K562 (cell line): ENCODE results near the gene CTXN1. TPM values are rescaled to one million over a fixed set of nuclear protein-coding genes. Genes with fewer than 3 reads are reported as not detected.

ENCODE experiments used
- ATAC-seq: fragments of 200-7000 bp; cut with Tn5 transposase; 3 replicates; pipeline ENCODE4 v1.9.1; 2020; ENCODE audit warnings: moderate library complexity
- BruUV-seq: library from RNA; stranded (reverse); fragments of 400-500 nt; replicated peaks from 2 replicates; lab custom pipeline; 2021; lab: Mats Ljungman, UMichigan
- CTCF ChIA-PET: fragments of 300-600 bp; formaldehyde crosslinking; extraction: SDS; loops from one replicate; lab custom pipeline; 2021; ENCODE audit warnings: low intra/inter-chr PET ratio; lab: Yijun Ruan, JAX
- POLR2A ChIA-PET: fragments of 300-600, 350-650 bp; sonication (Branson Sonifier 250); formaldehyde crosslinking; extraction: SDS; loops from one replicate; lab custom pipeline; 2021; ENCODE audit warnings: antibody characterized with exemption, inconsistent platforms; lab: Yijun Ruan, JAX
- DNase-seq, 4 experiments: peaks; one replicate each; pipeline versions ENCODE4 v3.0.0 to v3.0.0-alpha.2; 2011 to 2018; ENCODE audit warnings: low spot score in 3 of 4, mixed read lengths in 3 of 4; ENCODE audit errors: extremely low read depth in 1 of 4
- FAIRE-seq: peaks from 2 replicates; lab custom pipeline; 2011; peaks lifted over from hg19 to GRCh38; lab: Jason Lieb, UNC
- H2AFZ ChIP-seq: 2 replicates; pipeline ENCODE4 v1.6.0; 2011; ENCODE audit warnings: low read depth, low read length, control low read depth, inconsistent platforms
- H3K27ac ChIP-seq: fragments of 200-600 bp; 3 replicates; pipeline ENCODE4 v1.8.0; 2011; ENCODE audit warnings: low read depth, mild to moderate bottlenecking, control low read depth, inconsistent platforms, low read length, moderate library complexity, mixed read lengths; ENCODE audit errors: extremely low read depth
- H3K27me3 ChIP-seq, 2 experiments: fragments of 300-600 bp in 1 of 2; 2 replicates in 1 of 2; 3 replicates in 1 of 2; pipeline versions ENCODE4 v1.6.0 to v1.8.0; 2011; ENCODE audit warnings: inconsistent platforms in 2 of 2, low read length in 2 of 2, mild to moderate bottlenecking in 1 of 2, mixed read lengths in 1 of 2, moderate library complexity in 1 of 2; ENCODE audit not compliant: control insufficient read depth in 2 of 2, insufficient read depth in 2 of 2
- H3K36me3 ChIP-seq: fragments of 300-600 bp; 3 replicates; pipeline ENCODE4 v1.8.0; 2011; ENCODE audit warnings: mild to moderate bottlenecking, low read length, inconsistent platforms; ENCODE audit not compliant: control insufficient read depth, insufficient read depth
- H3K4me1 ChIP-seq, 2 experiments: fragments of 200-600 bp in 1 of 2; replicated peaks in 1 of 2; 2 replicates in 1 of 2; 3 replicates in 1 of 2; pipeline versions ENCODE4 v1.5.1 to v1.8.0; 2011; ENCODE audit warnings: inconsistent platforms in 2 of 2, low read length in 2 of 2, mild to moderate bottlenecking in 1 of 2, mixed read lengths in 1 of 2, moderate library complexity in 1 of 2; ENCODE audit not compliant: control insufficient read depth in 2 of 2, insufficient read depth in 2 of 2
- H3K4me2 ChIP-seq: 2 replicates; pipeline ENCODE4 v1.6.1; 2011; ENCODE audit warnings: low read length, control low read depth, inconsistent platforms, mixed read lengths; ENCODE audit not compliant: insufficient read depth
- H3K4me3 ChIP-seq: fragments of 200-600 bp; sonication (generic), shearing (Covaris generic); 2 replicates; pipeline ENCODE4 v1.5.1; 2016; ENCODE audit warnings: control low read depth, inconsistent platforms
- H3K79me2 ChIP-seq: fragments of 200-600 bp; 3 replicates; pipeline ENCODE4 v1.8.0; 2011; ENCODE audit warnings: low read length, inconsistent platforms; ENCODE audit not compliant: control insufficient read depth, insufficient read depth
- H3K9ac ChIP-seq, 2 experiments: 2 replicates each; pipeline versions ENCODE4 v1.6.0 to v1.6.1; 2011; ENCODE audit warnings: low read depth in 2 of 2, low read length in 2 of 2, control low read depth in 1 of 2, inconsistent platforms in 1 of 2, mild to moderate bottlenecking in 1 of 2, mixed read lengths in 1 of 2; ENCODE audit not compliant: insufficient read depth in 1 of 2
- H3K9me1 ChIP-seq: one replicate; pipeline ENCODE4 v1.6.0; 2011; ENCODE audit warnings: inconsistent platforms, mild to moderate bottlenecking, low read length, moderate library complexity; ENCODE audit not compliant: control insufficient read depth, insufficient read depth
- H3K9me3 ChIP-seq: replicated peaks from 2 replicates; pipeline ENCODE4 v1.5.1; 2011; ENCODE audit warnings: low read depth, low read length, inconsistent platforms; ENCODE audit not compliant: control insufficient read depth, insufficient read depth
- H4K20me1 ChIP-seq: replicated peaks from 2 replicates; pipeline ENCODE4 v1.6.1; 2011; ENCODE audit warnings: low read length, inconsistent platforms, mixed read lengths; ENCODE audit not compliant: control insufficient read depth, insufficient read depth
- GATA2 ChIP-seq: sonication (generic); formaldehyde crosslinking; IDR thresholded peaks from 2 replicates; pipeline ENCODE4 v1.4.0; 2020; ENCODE audit warnings: mild to moderate bottlenecking, missing genetic modification reagents
- IRF2 ChIP-seq: sonication (generic); formaldehyde crosslinking; IDR thresholded peaks from 2 replicates; pipeline ENCODE4 v1.8.1; 2022; ENCODE audit warnings: mild to moderate bottlenecking, missing genetic modification reagents
- L3MBTL2 ChIP-seq: fragments of 450-650 bp; IDR thresholded peaks from 2 replicates; pipeline ENCODE4 v1.6.1; 2016; ENCODE audit warnings: mild to moderate bottlenecking, moderate library complexity
- ZKSCAN1 ChIP-seq: fragments of 150-350 bp; IDR thresholded peaks from 2 replicates; pipeline ENCODE4 v1.6.1; 2016; ENCODE audit warnings: low read depth, low read length
- ZNF12 ChIP-seq: sonication (generic); formaldehyde crosslinking; IDR thresholded peaks from 2 replicates; pipeline ENCODE4 v1.4.0; 2020; ENCODE audit warnings: mild to moderate bottlenecking, missing genetic modification reagents
- ZNF212 ChIP-seq: fragments of 450-650 bp; formaldehyde crosslinking; IDR thresholded peaks from 2 replicates; pipeline ENCODE4 v1.4.0; 2020; ENCODE audit warnings: mild to moderate bottlenecking
- ZSCAN32 ChIP-seq: fragments of 450-650 bp; formaldehyde crosslinking; IDR thresholded peaks from 2 replicates; pipeline ENCODE4 v1.4.0; 2020; ENCODE audit warnings: mild to moderate bottlenecking, moderate library complexity
- WGBS: fragments of 100-300 bp; shearing (Covaris generic); methylation state at CpG from one replicate; pipeline ENCODE4 v1.1.6; 2016; ENCODE audit warnings: low coverage, mixed read lengths; ENCODE audit not compliant: insufficient coverage; ENCODE audit errors: missing lambda C conversion rate; 5-methylcytosine and 5-hydroxymethylcytosine counted together
- in situ Hi-C: fragments of 300-500 bp; cut with MboI; formaldehyde crosslinking; loops from 4 replicates; pipeline ENCODE4 v1.15.0; 2018; ENCODE audit warnings: inconsistent platforms, mixed read lengths
- intact Hi-C: fragments of 100-400 bp; cut with micrococcal nuclease; formaldehyde crosslinking; loops from 2 replicates; pipeline ENCODE4 v1.14.2; 2022
- polyA plus RNA-seq, 8 experiments: library from polyadenylated mRNA; depleted of rRNA in 4 of 8; stranded (reverse) in 5 of 8; unstranded in 3 of 8; fragments of >200 nt; fragmentation: Nextera tagmentation in 2 of 8; fragmentation: Illumina TruSeq in 1 of 8; extraction: Ambion mirVana in 2 of 8; extraction: Trizol in 1 of 8; gene quantifications; 2 replicates each; pipeline versions ENCODE4 v1.2.1 to v1.2.3, GENCODE V29; 2011 to 2014; ENCODE audit warnings: inconsistent platforms in 1 of 8, missing spikeins in 1 of 8
- total RNA-seq, 7 experiments: library from RNA; depleted of rRNA in 6 of 7; stranded (reverse); fragments of >200 nt in 6 of 7; fragmentation: Illumina TruSeq in 2 of 7; extraction: Trizol in 2 of 7; gene quantifications; 2 replicates each; pipeline versions ENCODE4 v1.2.1 to v1.2.3, GENCODE V29; 2011 to 2021; ENCODE audit warnings: low replicate concordance in 1 of 7
- TF ChIP-seq, protein P1 (sequence below): fragments of 150-350 bp; IDR thresholded peaks from 2 replicates; pipeline ENCODE4 v1.6.1; 2014; ENCODE audit warnings: low read depth, mild to moderate bottlenecking, low read length, borderline replicate concordance
- TF ChIP-seq, protein P2 (sequence below), 2 experiments: fragments of 250-450 bp in 1 of 2; fragments of 450-650 bp in 1 of 2; sonication (Bioruptor Pico) in 1 of 2; IDR thresholded peaks; 2 replicates each; pipeline versions ENCODE4 v1.6.1 to v1.8.0; 2016 to 2021; ENCODE audit warnings: mild to moderate bottlenecking in 2 of 2, moderate library complexity in 2 of 2, missing compliant biosample characterization in 1 of 2, missing genetic modification characterization in 1 of 2

CTXN1 gene
- total and polyA plus RNA-seq, 9 of the 15 experiments (the other 6 are each of a cell fraction or from before 2014, with no cell fraction given): 0.15 to 37.4 (median 1.8) TPM; not detected in 2

- WGBS: under 1% methylated on average over 58 of the region's 62 CpGs
- Histone ChIP-seq H3K4me1 (peaks cover 9 to 73% of the 10 kb centered on the region in 2 experiments), H3K4me3 (peak within 1 kb of the TSS; percentile 81), H3K9me1 (no peaks in the 10 kb centered on the region), H3K9me3 (no peaks in the 10 kb centered on the region), H3K36me3 (peaks cover 19% of the 10 kb centered on the region; the same call in 1 of the 3 replicates), H3K4me2 (peak within 1 kb of the TSS; percentile 98), H2AFZ (peak within 1 kb of the TSS; percentile 90), H3K27ac (peak within 1 kb of the TSS; percentile 89), H3K27me3 (no peaks in the 10 kb centered on the region), H3K79me2 (peaks cover 14% of the 10 kb centered on the region), H4K20me1 (peaks cover 10% of the 10 kb centered on the region; the same call in 1 of the 2 replicates), H3K9ac (peak within 1 kb of the TSS; percentile 80 to 93)
- intact Hi-C loops: loop anchor here (5.0 kb wide), 1 partner anchor 48 kb away; the partner anchor contains the start of gene PRR36
- ChIA-PET CTCF (no interaction called here), POLR2A (interaction anchor here (0.6 to 3.1 kb wide), 14 partner anchors 8 to 647 kb away, joined by 3 to 26 read pairs (median 6); partner anchors contain the start of genes MAP2K7 and TIMM44)
- BruUV-seq: TSS peak; percentile 92
- ATAC-seq (peak; percentile 86), DNase-seq (peak; percentile 81 to 99 (median 85)), FAIRE-seq (peak; percentile 91)
- in situ Hi-C loops: loop anchor here (5.0 kb wide), 1 partner anchor 68 kb away; no protein-coding TSS in a partner anchor
- TF ChIP-seq L3MBTL2: peak; percentile 64
- no peak for TF ChIP-seq IRF2
- TF ChIP-seq, protein P1, sequence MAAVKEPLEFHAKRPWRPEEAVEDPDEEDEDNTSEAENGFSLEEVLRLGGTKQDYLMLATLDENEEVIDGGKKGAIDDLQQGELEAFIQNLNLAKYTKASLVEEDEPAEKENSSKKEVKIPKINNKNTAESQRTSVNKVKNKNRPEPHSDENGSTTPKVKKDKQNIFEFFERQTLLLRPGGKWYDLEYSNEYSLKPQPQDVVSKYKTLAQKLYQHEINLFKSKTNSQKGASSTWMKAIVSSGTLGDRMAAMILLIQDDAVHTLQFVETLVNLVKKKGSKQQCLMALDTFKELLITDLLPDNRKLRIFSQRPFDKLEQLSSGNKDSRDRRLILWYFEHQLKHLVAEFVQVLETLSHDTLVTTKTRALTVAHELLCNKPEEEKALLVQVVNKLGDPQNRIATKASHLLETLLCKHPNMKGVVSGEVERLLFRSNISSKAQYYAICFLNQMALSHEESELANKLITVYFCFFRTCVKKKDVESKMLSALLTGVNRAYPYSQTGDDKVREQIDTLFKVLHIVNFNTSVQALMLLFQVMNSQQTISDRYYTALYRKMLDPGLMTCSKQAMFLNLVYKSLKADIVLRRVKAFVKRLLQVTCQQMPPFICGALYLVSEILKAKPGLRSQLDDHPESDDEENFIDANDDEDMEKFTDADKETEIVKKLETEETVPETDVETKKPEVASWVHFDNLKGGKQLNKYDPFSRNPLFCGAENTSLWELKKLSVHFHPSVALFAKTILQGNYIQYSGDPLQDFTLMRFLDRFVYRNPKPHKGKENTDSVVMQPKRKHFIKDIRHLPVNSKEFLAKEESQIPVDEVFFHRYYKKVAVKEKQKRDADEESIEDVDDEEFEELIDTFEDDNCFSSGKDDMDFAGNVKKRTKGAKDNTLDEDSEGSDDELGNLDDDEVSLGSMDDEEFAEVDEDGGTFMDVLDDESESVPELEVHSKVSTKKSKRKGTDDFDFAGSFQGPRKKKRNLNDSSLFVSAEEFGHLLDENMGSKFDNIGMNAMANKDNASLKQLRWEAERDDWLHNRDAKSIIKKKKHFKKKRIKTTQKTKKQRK: no peak
- no peak for TF ChIP-seq ZNF212 (CRISPR knock-in tag)
- TF ChIP-seq, protein P2, sequence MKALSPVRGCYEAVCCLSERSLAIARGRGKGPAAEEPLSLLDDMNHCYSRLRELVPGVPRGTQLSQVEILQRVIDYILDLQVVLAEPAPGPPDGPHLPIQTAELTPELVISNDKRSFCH (CRISPR knock-in tag; IDR thresholded peaks at IDR 0.05): no peak
- TF ChIP-seq, protein P2 (tag; IDR thresholded peaks at IDR 0.05): peak; percentile 79; the same call in 1 of the 2 replicates
- no peak for TF ChIP-seq GATA2 (CRISPR knock-in tag)
- peak; percentile 91 for TF ChIP-seq ZKSCAN1
- TF ChIP-seq ZNF12: 0 out of 2 replicates have a peak, but pooled peaks have one; percentile 14
- TF ChIP-seq ZSCAN32 (CRISPR knock-in tag): no peak
Observed at GRCh38 chr19:7919610-7920518, 6.1 kb downstream of the CTXN1 start, which contains the start of gene SNAPC2. SNAPC2 (plus strand) TSS chr19:7920338; CDS start chr19:7920367, 29 bp downstream.
